Omental fat pad (tissue), 4 donors: Measurements from ENCODE around the gene ABCC1. TPM values are rescaled to one million over a fixed set of nuclear protein-coding genes. Genes with fewer than 3 reads are reported as not detected.
"Not testable (repeated sequence)": the region's sequence is repeated elsewhere in the genome, so short reads cannot be mapped to it uniquely, and the experiment has no call there.

ENCODE experiments used
- ATAC-seq: fragments of 150-250 bp; one replicate; pipeline ENCODE4 v1.9.1; 2016; ENCODE audit warnings: mild to moderate bottlenecking, moderate library complexity; ENCODE audit not compliant: low FRiP score
- DNase-seq: peaks from one replicate; pipeline ENCODE4 v3.0.0-alpha.2; 2019; ENCODE audit warnings: low spot score
- CTCF ChIP-seq, 3 donors: fragments of 450-650 bp; IDR thresholded peaks; one replicate each; pipeline ENCODE4 v1.5.1; 2016 to 2017; ENCODE audit warnings: antibody characterized with exemption in 3 of 3, mild to moderate bottlenecking in 3 of 3, moderate library complexity in 2 of 3
- total RNA-seq, 4 donors: library from RNA; depleted of rRNA; stranded (reverse); fragments of >200 nt; gene quantifications; one replicate each; pipeline ENCODE4 v1.1.0, GENCODE V29; 2016

The ABCC1 gene
- total RNA-seq, 4 donors from 2014 or later: 21.8 to 53.2 (median 36.3) TPM

GRCh38 chr16:16190546-16190945 lies 241.1 kb downstream of the ABCC1 start:
- TF ChIP-seq CTCF (IDR thresholded peaks at IDR 0.05): no peak
- DNase-seq: no peak
- ATAC-seq: no peak

- DNase-seq, ATAC-seq: not testable (repeated sequence)
Measured at GRCh38 chr16:16190966-16191365, 241.6 kb downstream of the ABCC1 start.

DNA sequence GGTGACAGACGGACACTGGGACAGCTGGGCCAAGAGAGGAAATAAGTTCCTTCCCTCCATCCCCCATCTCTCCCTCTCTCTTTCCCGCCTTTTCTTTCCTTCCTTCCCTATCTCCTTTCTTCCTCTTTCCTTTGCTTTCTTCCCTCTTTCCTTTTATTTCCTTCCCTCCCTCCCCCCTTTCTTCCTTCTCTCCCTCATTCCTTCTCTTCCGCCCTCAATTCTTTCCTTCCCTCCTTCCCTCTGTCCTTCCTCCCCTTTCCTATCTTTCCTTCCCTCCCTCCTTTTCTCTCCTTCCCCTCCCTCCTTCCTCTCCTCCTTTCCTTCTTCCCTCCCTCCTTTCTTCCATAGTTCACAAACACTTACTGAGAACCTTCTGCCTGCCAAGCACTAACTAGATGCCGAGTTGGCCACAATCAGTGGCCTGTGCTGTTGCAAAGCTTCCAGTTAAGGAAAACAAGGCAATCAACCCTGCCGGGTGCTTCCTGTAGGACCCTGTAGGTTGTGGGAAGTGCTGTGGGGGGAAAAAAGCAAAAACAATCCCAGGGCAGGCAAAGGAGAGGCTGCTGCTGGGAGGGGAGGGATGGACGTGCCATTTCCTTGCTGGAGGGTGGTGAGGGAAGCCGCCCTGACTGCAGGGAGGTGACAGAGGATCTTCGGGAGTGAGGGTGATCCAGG lies 242.2 kb downstream of the ABCC1 start:
- DNase-seq (no peak), ATAC-seq (no peak)
- no peak for TF ChIP-seq CTCF (IDR thresholded peaks at IDR 0.05)

Other genes starting within 250 kb of the ABCC1 start
- 100 to 1,000 TPM in 1 of 4 donors, 10 to 100 TPM in 3; 22.4 to 206 (median 26.8) TPM for gene MYH11, start 92.6 kb upstream of the ABCC1 start, total RNA-seq
- gene CEP20, start 61.0 kb upstream of the ABCC1 start, total RNA-seq: 10 to 100 TPM; 23.5 to 40.5 (median 30.3) TPM